Left ventricle myocardium superior (tissue), 1 donor: ENCODE results near the gene RRP12. TPM values are rescaled to one million over a fixed set of nuclear protein-coding genes. Genes with fewer than 3 reads are reported as not detected.
A peak's percentile ranks its signal among the peaks of the same experiment; 100 is the strongest.

Experiments used
- ATAC-seq: fragments of 200-7000 bp; cut with Tn5 transposase; one replicate; pipeline ENCODE4 v1.9.1; 2020; ENCODE audit warnings: mild to moderate bottlenecking, moderate library complexity
- DNase-seq: peaks from one replicate; pipeline ENCODE4 v3.0.0-alpha.2; 2020
- intact Hi-C: fragments of 100-400 bp; cut with micrococcal nuclease; formaldehyde crosslinking; loops from one replicate; pipeline ENCODE4 v1.11.0; 2022
- total RNA-seq: library from RNA; stranded (reverse); fragmentation: NEBNext Ultra II Directional; extraction: Animal tissue kit (Norgen Biotek cat#: 25700); gene quantifications from one replicate; pipeline ENCODE4 v1.2.1, GENCODE V29; 2021
- donor health status: DM: no; HTN: yes; CAD: no; lungs with severe emphysema.

Gene RRP12
- total RNA-seq, 1 donor from 2014 or later, result 11.6 TPM

- intact Hi-C loops, result no loop called here
- DNase-seq, result no peak
- ATAC-seq, result no peak
Measured at GRCh38 chr10:97338041-97338440, 63.1 kb downstream of the RRP12 start.

GRCh38 chr10:97336942-97337831 is 64.0 kb downstream of the RRP12 start:
- intact Hi-C loops, result no loop called here
- ATAC-seq (no peak), DNase-seq (no peak)

GRCh38 chr10:97336446-97336845 is 64.7 kb downstream of the RRP12 start:
- intact Hi-C loops, result no loop called here
- no peak for ATAC-seq
- DNase-seq, result no peak

- DNase-seq, result no peak
- ATAC-seq, result no peak
- intact Hi-C loops, result no loop called here
Measured at GRCh38 chr10:97336006-97336405, 65.1 kb downstream of the RRP12 start.

- peak; percentile 41 for DNase-seq
- intact Hi-C loops, result no loop called here
Measured at GRCh38 chr10:97335188-97335619, 65.9 kb downstream of the RRP12 start.

GRCh38 chr10:97334370-97335175 is 66.6 kb downstream of the RRP12 start, which contains the start of gene FRAT2:
Gene FRAT2, minus strand, starts transcription at chr10:97334729. Its CDS starts 157 bp downstream, at chr10:97334572.
- ATAC-seq, result peak; percentile 97
- peak; percentile 96 for DNase-seq
- intact Hi-C loops, result no loop called here

More at GRCh38 chr10:97335188-97335619, 65.9 kb downstream of the RRP12 start:
- ATAC-seq, result no peak

- ATAC-seq (peak; percentile 13), DNase-seq (peak; percentile 72)
- intact Hi-C loops, result no loop called here
Measured at GRCh38 chr10:97333601-97334369, 67.4 kb downstream of the RRP12 start.

- ATAC-seq, result no peak
- DNase-seq, result no peak
Measured at GRCh38 chr10:97333351-97333600, 67.9 kb downstream of the RRP12 start.

GRCh38 chr10:97332591-97333350 is 68.4 kb downstream of the RRP12 start:
- intact Hi-C loops, result no loop called here
- ATAC-seq (peak; percentile 42), DNase-seq (no peak)

More at GRCh38 chr10:97333351-97333600, 67.9 kb downstream of the RRP12 start:
- intact Hi-C loops, result no loop called here

GRCh38 chr10:97331153-97331703 is 69.9 kb downstream of the RRP12 start:
- no peak for ATAC-seq
- DNase-seq, result no peak
- intact Hi-C loops, result no loop called here

GRCh38 chr10:97329766-97330165 is 71.4 kb downstream of the RRP12 start:
- ATAC-seq, result no peak
- intact Hi-C loops, result no loop called here
- no peak for DNase-seq

- no peak for ATAC-seq
- no peak for DNase-seq
- intact Hi-C loops, result no loop called here
Measured at GRCh38 chr10:97328646-97329453, 72.3 kb downstream of the RRP12 start.

GRCh38 chr10:97327348-97328294 is 73.5 kb downstream of the RRP12 start:
- no peak for ATAC-seq
- intact Hi-C loops, result no loop called here
- no peak for DNase-seq

GRCh38 chr10:97325754-97326153 is 75.4 kb downstream of the RRP12 start:
- intact Hi-C loops, result no loop called here
- DNase-seq, result no peak
- no peak for ATAC-seq

GRCh38 chr10:97323501-97323900 is 77.6 kb downstream of the RRP12 start:
- intact Hi-C loops, result no loop called here
- DNase-seq (no peak), ATAC-seq (no peak)

- intact Hi-C loops, result no loop called here
Measured at GRCh38 chr10:97321804-97322190, 79.3 kb downstream of the RRP12 start.

More at GRCh38 chr10:97321804-97322190, 79.3 kb downstream of the RRP12 start:
- DNase-seq (no peak), ATAC-seq (no peak)
